ENCODE data around the gene CNNM1.

DNA sequence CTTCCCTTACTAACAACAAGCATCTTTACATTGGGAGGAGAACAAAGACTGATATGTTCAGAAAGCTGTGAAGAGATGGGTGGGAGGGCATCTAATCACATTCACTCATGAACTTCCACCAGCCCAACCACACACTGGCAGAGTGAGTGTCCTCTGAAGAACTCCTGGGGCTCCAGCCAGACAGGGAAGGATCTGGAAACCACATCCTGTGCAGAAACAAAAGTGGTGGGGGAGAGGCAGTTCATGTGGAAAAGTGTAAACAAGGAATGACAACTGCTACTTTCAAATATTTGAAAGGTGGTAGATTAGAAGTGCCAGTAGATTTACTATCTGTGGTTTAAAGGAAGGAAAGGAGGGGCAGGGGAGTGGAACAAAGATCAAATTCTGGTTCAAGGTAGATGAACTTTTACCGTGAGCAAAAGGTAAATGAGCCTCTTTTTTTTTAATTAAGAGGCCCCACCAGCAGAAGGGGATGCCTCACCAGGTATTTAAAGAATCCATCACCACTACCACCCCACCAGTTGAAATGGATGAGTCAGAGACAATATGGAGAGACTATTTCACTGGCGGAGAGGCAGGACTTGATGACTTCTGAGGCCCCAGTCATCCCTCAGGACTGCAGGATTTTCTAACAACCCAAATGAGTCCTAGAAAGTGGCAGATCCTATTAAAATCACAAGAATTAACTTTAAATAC lies 66.7 kb downstream of the CNNM1 start:
- TF ChIP-seq POLR2A (IDR thresholded peaks at IDR 0.05) = no peak
- no peak for TF ChIP-seq EP300 (IDR thresholded peaks at IDR 0.05)
- TF ChIP-seq, protein P1, sequence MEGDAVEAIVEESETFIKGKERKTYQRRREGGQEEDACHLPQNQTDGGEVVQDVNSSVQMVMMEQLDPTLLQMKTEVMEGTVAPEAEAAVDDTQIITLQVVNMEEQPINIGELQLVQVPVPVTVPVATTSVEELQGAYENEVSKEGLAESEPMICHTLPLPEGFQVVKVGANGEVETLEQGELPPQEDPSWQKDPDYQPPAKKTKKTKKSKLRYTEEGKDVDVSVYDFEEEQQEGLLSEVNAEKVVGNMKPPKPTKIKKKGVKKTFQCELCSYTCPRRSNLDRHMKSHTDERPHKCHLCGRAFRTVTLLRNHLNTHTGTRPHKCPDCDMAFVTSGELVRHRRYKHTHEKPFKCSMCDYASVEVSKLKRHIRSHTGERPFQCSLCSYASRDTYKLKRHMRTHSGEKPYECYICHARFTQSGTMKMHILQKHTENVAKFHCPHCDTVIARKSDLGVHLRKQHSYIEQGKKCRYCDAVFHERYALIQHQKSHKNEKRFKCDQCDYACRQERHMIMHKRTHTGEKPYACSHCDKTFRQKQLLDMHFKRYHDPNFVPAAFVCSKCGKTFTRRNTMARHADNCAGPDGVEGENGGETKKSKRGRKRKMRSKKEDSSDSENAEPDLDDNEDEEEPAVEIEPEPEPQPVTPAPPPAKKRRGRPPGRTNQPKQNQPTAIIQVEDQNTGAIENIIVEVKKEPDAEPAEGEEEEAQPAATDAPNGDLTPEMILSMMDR (IDR thresholded peaks at IDR 0.05) = no peak

All from suprapubic skin (tissue), 3 donors.